ENCODE results near the gene SLC12A7.

- TF ChIP-seq, protein P1, sequence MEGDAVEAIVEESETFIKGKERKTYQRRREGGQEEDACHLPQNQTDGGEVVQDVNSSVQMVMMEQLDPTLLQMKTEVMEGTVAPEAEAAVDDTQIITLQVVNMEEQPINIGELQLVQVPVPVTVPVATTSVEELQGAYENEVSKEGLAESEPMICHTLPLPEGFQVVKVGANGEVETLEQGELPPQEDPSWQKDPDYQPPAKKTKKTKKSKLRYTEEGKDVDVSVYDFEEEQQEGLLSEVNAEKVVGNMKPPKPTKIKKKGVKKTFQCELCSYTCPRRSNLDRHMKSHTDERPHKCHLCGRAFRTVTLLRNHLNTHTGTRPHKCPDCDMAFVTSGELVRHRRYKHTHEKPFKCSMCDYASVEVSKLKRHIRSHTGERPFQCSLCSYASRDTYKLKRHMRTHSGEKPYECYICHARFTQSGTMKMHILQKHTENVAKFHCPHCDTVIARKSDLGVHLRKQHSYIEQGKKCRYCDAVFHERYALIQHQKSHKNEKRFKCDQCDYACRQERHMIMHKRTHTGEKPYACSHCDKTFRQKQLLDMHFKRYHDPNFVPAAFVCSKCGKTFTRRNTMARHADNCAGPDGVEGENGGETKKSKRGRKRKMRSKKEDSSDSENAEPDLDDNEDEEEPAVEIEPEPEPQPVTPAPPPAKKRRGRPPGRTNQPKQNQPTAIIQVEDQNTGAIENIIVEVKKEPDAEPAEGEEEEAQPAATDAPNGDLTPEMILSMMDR (conservative IDR thresholded peaks at IDR 0.05 in 1 of 2, IDR thresholded peaks at IDR 0.05 in 1 of 2; ENCODE audit: extremely low read depth in 1 of 2, insufficient read depth in 1 of 2, low read depth in 1 of 2, low read length in 2 of 2), result no peak
- TF ChIP-seq EZH2 (IDR thresholded peaks at IDR 0.05; ENCODE audit: borderline replicate concordance, low read length), result no peak
These were observed 10.8 kb upstream of the SLC12A7 start for GRCh38 chr5:1122511-1123294.

Data from mammary epithelial cell (primary cell).